ENCODE results near the gene GAGE12D. TPM values are rescaled to one million over a fixed set of nuclear protein-coding genes. Genes with fewer than 3 reads are reported as not detected.
"Not testable (repeated sequence)": the region's sequence is repeated elsewhere in the genome, so short reads cannot be mapped to it uniquely, and the experiment has no call there.

GAGE12D gene, protein sequence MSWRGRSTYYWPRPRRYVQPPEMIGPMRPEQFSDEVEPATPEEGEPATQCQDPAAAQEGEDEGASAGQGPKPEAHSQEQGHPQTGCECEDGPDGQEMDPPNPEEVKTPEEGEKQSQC
- total RNA-seq, result not detected
- not detected for polyA plus RNA-seq
- long read RNA-seq, donor 1, result 0 reads
- long read RNA-seq, donor 2, result 0 reads
- long read RNA-seq, donor 3, result 0 reads

DNA sequence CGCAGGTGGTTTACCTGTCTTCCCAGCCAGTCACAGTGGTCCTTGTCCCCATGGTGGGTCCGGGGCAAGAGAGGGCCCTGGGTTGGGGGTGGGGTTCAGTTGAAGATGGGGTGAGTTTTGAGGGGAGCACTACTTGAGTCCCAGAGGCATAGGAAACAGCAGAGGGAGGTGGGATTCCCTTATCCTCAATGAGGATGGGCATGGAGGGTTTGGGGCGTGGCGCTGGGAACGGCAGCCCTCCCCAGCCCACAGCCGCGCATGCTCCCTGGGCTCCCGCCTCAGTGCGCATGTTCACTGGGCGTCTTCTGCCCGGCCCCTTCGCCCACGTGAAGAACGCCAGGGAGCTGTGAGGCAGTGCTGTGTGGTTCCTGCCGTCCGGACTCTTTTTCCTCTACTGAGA is at the start of gene GAGE12D:
Gene GAGE12D (plus strand): TSS at position 301 of the 400 bp plus-strand sequence. CDS start 1,155 bp downstream, outside the sequence.
- DNase-seq; H3K4me3 ChIP-seq; H3K4me1 ChIP-seq (ENCODE audit: insufficient read depth); H3K9me3 ChIP-seq; H3K27ac ChIP-seq; H3K27me3 ChIP-seq; intact Hi-C loops (cut with DNase I); H3K36me3 ChIP-seq: not testable (repeated sequence)
- WGBS, 3 donors, result no CpG with 5 or more reads among the region's 16 CpGs

DNA sequence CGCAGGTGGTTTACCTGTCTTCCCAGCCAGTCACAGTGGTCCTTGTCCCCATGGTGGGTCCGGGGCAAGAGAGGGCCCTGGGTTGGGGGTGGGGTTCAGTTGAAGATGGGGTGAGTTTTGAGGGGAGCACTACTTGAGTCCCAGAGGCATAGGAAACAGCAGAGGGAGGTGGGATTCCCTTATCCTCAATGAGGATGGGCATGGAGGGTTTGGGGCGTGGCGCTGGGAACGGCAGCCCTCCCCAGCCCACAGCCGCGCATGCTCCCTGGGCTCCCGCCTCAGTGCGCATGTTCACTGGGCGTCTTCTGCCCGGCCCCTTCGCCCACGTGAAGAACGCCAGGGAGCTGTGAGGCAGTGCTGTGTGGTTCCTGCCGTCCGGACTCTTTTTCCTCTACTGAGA is 9.7 kb upstream of the GAGE12D start, which contains the start of gene GAGE12C:
Gene GAGE12C (plus strand): TSS at position 301 of the 400 bp plus-strand sequence. CDS start 1,155 bp downstream, outside the sequence.
- WGBS, 3 donors, result no CpG with 5 or more reads among the region's 16 CpGs
- H3K36me3 ChIP-seq; H3K4me3 ChIP-seq; H3K9me3 ChIP-seq; DNase-seq; intact Hi-C loops (cut with DNase I); H3K27me3 ChIP-seq; H3K4me1 ChIP-seq (ENCODE audit: insufficient read depth); H3K27ac ChIP-seq: not testable (repeated sequence)

DNA sequence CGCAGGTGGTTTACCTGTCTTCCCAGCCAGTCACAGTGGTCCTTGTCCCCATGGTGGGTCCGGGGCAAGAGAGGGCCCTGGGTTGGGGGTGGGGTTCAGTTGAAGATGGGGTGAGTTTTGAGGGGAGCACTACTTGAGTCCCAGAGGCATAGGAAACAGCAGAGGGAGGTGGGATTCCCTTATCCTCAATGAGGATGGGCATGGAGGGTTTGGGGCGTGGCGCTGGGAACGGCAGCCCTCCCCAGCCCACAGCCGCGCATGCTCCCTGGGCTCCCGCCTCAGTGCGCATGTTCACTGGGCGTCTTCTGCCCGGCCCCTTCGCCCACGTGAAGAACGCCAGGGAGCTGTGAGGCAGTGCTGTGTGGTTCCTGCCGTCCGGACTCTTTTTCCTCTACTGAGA is 9.5 kb downstream of the GAGE12D start, which contains the start of gene GAGE12E:
Gene GAGE12E (plus strand): TSS at position 301 of the 400 bp plus-strand sequence. CDS start 1,155 bp downstream, outside the sequence.
- H3K36me3 ChIP-seq; H3K27ac ChIP-seq; DNase-seq; H3K9me3 ChIP-seq; intact Hi-C loops (cut with DNase I); H3K4me1 ChIP-seq (ENCODE audit: insufficient read depth); H3K4me3 ChIP-seq; H3K27me3 ChIP-seq: not testable (repeated sequence)
- WGBS, 3 donors, result no CpG with 5 or more reads among the region's 16 CpGs

- H3K27me3 ChIP-seq; DNase-seq; intact Hi-C loops (cut with DNase I); H3K36me3 ChIP-seq; H3K9me3 ChIP-seq; H3K4me1 ChIP-seq (ENCODE audit: insufficient read depth); H3K4me3 ChIP-seq; H3K27ac ChIP-seq: not testable (repeated sequence)
- no CpG with 5 or more reads among the region's 16 CpGs for WGBS, 3 donors
Observed at GRCh38 chrX:49560542-49560941, 19.0 kb downstream of the GAGE12D start, which contains the start of gene GAGE12F. Gene GAGE12F (plus strand): TSS chrX:49560842. CDS start chrX:49561997, 1,155 bp downstream.

DNA sequence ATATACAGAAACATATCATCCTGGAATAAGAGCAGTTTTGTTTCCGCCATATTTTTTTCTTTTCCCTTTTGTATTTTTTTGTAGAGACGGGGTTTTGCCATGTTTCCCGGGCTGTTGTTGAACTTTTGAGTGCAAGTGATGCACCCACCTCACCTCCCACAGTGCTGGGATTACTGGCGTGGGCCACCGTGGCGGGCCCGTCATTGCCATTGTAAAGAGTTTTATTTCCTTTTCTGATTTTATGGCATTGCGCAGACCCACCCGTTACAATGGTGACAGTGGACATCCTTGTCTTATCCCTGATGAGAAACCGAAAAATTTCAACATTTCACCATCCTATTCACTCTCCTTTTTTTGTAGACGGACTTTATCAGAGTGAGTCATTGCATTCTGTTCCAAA is 27.2 kb downstream of the GAGE12D start:
- WGBS, 3 donors, result 89% methylated on average over 7 of the region's 11 CpGs; no CpG with 5 or more reads in 2 of the 3 donors

GRCh38 chrX:49569152-49569551 is 27.6 kb downstream of the GAGE12D start:
- H3K36me3 ChIP-seq; H3K27ac ChIP-seq; H3K4me1 ChIP-seq (ENCODE audit: insufficient read depth); H3K9me3 ChIP-seq; H3K27me3 ChIP-seq; H3K4me3 ChIP-seq; intact Hi-C loops (cut with DNase I): not testable (repeated sequence)
- 92% methylated on average over 10 of the region's 13 CpGs; no CpG with 5 or more reads in 2 of the 3 donors for WGBS, 3 donors
- peak in 1 of 5 donors; percentile 0 for DNase-seq

More for the DNA sequence above, 27.2 kb downstream of the GAGE12D start:
- intact Hi-C loops (cut with DNase I); DNase-seq; H3K4me1 ChIP-seq (ENCODE audit: insufficient read depth); H3K27ac ChIP-seq; H3K4me3 ChIP-seq; H3K36me3 ChIP-seq; H3K27me3 ChIP-seq; H3K9me3 ChIP-seq: not testable (repeated sequence)

DNA sequence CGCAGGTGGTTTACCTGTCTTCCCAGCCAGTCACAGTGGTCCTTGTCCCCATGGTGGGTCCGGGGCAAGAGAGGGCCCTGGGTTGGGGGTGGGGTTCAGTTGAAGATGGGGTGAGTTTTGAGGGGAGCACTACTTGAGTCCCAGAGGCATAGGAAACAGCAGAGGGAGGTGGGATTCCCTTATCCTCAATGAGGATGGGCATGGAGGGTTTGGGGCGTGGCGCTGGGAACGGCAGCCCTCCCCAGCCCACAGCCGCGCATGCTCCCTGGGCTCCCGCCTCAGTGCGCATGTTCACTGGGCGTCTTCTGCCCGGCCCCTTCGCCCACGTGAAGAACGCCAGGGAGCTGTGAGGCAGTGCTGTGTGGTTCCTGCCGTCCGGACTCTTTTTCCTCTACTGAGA is 28.6 kb downstream of the GAGE12D start, which contains the start of gene GAGE12G:
Gene GAGE12G (plus strand): TSS at position 301 of the 400 bp plus-strand sequence. CDS start 1,155 bp downstream, outside the sequence.
- intact Hi-C loops (cut with DNase I); H3K27me3 ChIP-seq; H3K27ac ChIP-seq; DNase-seq; H3K9me3 ChIP-seq; H3K36me3 ChIP-seq; H3K4me3 ChIP-seq; H3K4me1 ChIP-seq (ENCODE audit: insufficient read depth): not testable (repeated sequence)
- WGBS, 3 donors, result no CpG with 5 or more reads among the region's 16 CpGs

- H3K36me3 ChIP-seq; H3K27ac ChIP-seq; H3K4me1 ChIP-seq (ENCODE audit: insufficient read depth); intact Hi-C loops (cut with DNase I); DNase-seq; H3K27me3 ChIP-seq; H3K4me3 ChIP-seq; H3K9me3 ChIP-seq: not testable (repeated sequence)
- WGBS, 3 donors, result no CpG with 5 or more reads among the region's 16 CpGs
Observed at GRCh38 chrX:49579649-49580048, 38.1 kb downstream of the GAGE12D start, which contains the start of gene GAGE12H. Gene GAGE12H (plus strand): TSS chrX:49579949. CDS start chrX:49581104, 1,155 bp downstream.

- H3K36me3 ChIP-seq; H3K9me3 ChIP-seq; DNase-seq; H3K27me3 ChIP-seq; H3K27ac ChIP-seq; H3K4me1 ChIP-seq (ENCODE audit: insufficient read depth); intact Hi-C loops (cut with DNase I); H3K4me3 ChIP-seq: not testable (repeated sequence)
- WGBS, 3 donors, result no CpG with 5 or more reads among the region's 16 CpGs
Observed at GRCh38 chrX:49589196-49589595, 47.7 kb downstream of the GAGE12D start, which contains the start of gene GAGE2A. Gene GAGE2A (plus strand): TSS chrX:49589496. CDS start chrX:49590651, 1,155 bp downstream.

DNA sequence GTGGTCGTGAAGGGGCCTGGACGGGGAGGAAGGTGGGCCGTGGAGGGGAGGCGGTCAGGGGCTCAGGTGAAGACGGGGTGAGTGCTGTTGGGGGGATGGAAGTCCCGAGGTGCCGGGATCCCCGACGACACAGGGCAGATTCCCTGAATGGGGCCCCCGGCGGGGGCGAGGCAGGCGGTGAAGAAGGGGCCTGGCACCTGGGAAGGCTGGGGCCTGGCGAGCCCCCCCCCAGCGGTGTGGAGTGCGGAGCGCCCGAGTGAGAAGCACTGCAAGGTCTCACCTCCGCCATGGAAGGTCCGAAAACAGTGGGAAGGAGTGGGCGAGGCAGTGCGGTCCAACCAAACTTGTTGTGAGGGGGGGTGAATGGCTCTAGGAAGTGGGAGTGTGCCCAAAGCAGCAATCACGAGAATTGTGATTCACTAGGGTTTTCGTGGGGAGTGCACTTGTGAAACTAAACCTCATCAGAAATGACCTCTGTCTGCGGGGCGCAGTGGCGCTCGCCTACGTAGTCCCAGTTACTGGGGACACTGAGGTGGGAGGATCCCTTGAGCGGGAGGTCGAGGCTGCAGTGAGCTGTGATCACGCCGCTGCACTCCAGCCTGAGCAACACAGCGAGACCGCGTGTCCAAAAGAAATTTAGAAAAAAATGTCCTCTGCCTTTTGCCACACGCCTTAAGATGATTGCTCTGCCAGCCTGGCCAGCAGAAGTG is 48.4 kb downstream of the GAGE12D start:
- H3K4me3 ChIP-seq; H3K9me3 ChIP-seq; H3K27ac ChIP-seq; H3K4me1 ChIP-seq (ENCODE audit: insufficient read depth); H3K27me3 ChIP-seq; intact Hi-C loops (cut with DNase I); H3K36me3 ChIP-seq: not testable (repeated sequence)
- DNase-seq, result peak; percentile 7 to 40 (median 32)
- WGBS, 3 donors, result 86 to 91% (median 89%) methylated on average over 25 to 33 of the region's 37 CpGs

DNA sequence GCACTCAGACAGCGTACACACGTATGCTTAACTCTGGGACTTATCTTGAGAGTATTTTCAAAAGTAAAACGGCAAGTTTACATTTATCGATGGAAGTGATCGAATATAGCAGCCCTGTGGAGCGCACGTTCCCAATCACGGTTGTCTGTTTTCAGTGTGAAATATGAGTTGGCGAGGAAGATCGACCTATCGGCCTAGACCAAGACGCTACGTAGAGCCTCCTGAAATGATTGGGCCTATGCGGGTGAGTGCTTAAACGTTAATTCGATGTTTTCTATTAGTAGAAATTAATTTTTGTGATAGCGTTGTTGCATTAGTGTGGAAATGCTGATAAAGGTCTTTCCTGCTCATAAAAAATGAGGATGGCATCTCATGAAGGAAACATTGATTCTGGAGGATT is 49.0 kb downstream of the GAGE12D start:
- H3K4me1 ChIP-seq (ENCODE audit: insufficient read depth); intact Hi-C loops (cut with DNase I); H3K27ac ChIP-seq; H3K4me3 ChIP-seq; DNase-seq; H3K27me3 ChIP-seq; H3K9me3 ChIP-seq; H3K36me3 ChIP-seq: not testable (repeated sequence)
- WGBS, 3 donors, result 82 to 86% (median 84%) methylated on average over 10 to 16 of the region's 17 CpGs
